ENCODE data around the gene FURIN. TPM values are rescaled to one million over a fixed set of nuclear protein-coding genes. Genes with fewer than 3 reads are reported as not detected.

Gene FURIN
- polyA plus RNA-seq, 3 donors: 6.5 to 47.3 (median 14.3) TPM

GRCh38 chr15:90885432-90886290, 17.3 kb downstream of the FURIN start:
- H3K9ac ChIP-seq (ENCODE audit: insufficient read depth, low read length, poor library complexity, severe bottlenecking): peak overlapping the region; percentile 93
- H3K27me3 ChIP-seq (ENCODE audit: control insufficient read depth in 2 of 2, insufficient read depth in 2 of 2, low read length in 2 of 2): no peaks in the 10 kb centered on the region
- Mint-ChIP-seq H3K27me3 (ENCODE audit: low read depth in 3 of 3) (peaks cover 0 to 1% (median 0%) of the 10 kb centered on the region in 3 donors), H3K4me3 (peak overlapping the region; percentile 93 to 98), H3K4me1 (peaks cover 42% of the 10 kb centered on the region), H3K27ac (peak overlapping the region; percentile 81 to 96 (median 94)), H3K9me3 (no peaks in the 10 kb centered on the region), H3K36me3 (peaks cover 44 to 64% of the 10 kb centered on the region in 2 donors)
- intact Hi-C loops (cut with micrococcal nuclease): loop anchor here (1.0 to 10.0 kb wide), 5 partner anchors 17 to 239 kb away; partner anchors contain the start of genes BLM (in 1 of the 2) and FURIN (in 1 of the 2)
- 1% methylated on average over 15 of the region's 23 CpGs for WGBS (ENCODE audit: insufficient coverage)
- peak overlapping the region; percentile 96 for H3K4me2 ChIP-seq (replicated peaks; ENCODE audit: extremely low read depth, low read length, poor library complexity, severe bottlenecking)
- peaks cover 74% of the 10 kb centered on the region for H4K20me1 ChIP-seq (ENCODE audit: insufficient read depth, low read length)
- H3K4me1 ChIP-seq (ENCODE audit: control insufficient read depth in 1 of 2, insufficient read depth in 2 of 2, low read length in 2 of 2): peaks cover 31 to 56% of the 10 kb centered on the region in 2 donors
- peak; percentile 80 to 88 (median 83) for DNase-seq
- H3K4me3 ChIP-seq (replicated peaks in 1 of 3; ENCODE audit: low read depth in 2 of 3, low read length in 3 of 3): peak overlapping the region; percentile 69 to 99 (median 95)
- H3K27ac ChIP-seq (ENCODE audit: low read depth in 1 of 2, low read length in 2 of 2): peak overlapping the region; percentile 78 to 88
- H3K36me3 ChIP-seq (replicated peaks in 1 of 2; ENCODE audit: control insufficient read depth in 1 of 2, insufficient read depth in 2 of 2, low read length in 2 of 2): peaks cover 61 to 69% of the 10 kb centered on the region in 2 donors
- H2AFZ ChIP-seq (ENCODE audit: insufficient read depth, low read depth, low read length, poor library complexity, severe bottlenecking): peak overlapping the region; percentile 79
- no peaks in the 10 kb centered on the region for H3K9me3 ChIP-seq (replicated peaks in 1 of 2; ENCODE audit: control insufficient read depth in 1 of 2, insufficient read depth in 1 of 2, low read length in 2 of 2)
- TF ChIP-seq CTCF (IDR thresholded peaks at IDR 0.05): peak; percentile 100
- H3K79me2 ChIP-seq (ENCODE audit: insufficient read depth, low read length): peaks cover 87% of the 10 kb centered on the region

- peaks cover 0 to 1% (median 0%) of the 10 kb centered on the region in 3 donors for H3K27me3 Mint-ChIP-seq (ENCODE audit: low read depth in 3 of 3)
- H3K27me3 ChIP-seq (ENCODE audit: control insufficient read depth in 2 of 2, insufficient read depth in 2 of 2, low read length in 2 of 2): no peaks in the 10 kb centered on the region
- peak overlapping the region; percentile 96 for H3K4me2 ChIP-seq (replicated peaks; ENCODE audit: extremely low read depth, low read length, poor library complexity, severe bottlenecking)
- H3K9me3 Mint-ChIP-seq: no peaks in the 10 kb centered on the region
- DNase-seq: no peak
- H3K36me3 Mint-ChIP-seq: peaks cover 38 to 64% of the 10 kb centered on the region in 2 donors
- H3K4me1 ChIP-seq (ENCODE audit: control insufficient read depth in 1 of 2, insufficient read depth in 2 of 2, low read length in 2 of 2): peaks cover 31 to 56% of the 10 kb centered on the region in 2 donors
- intact Hi-C loops (cut with micrococcal nuclease): loop anchor here (1.0 to 10.0 kb wide), 4 partner anchors 171 to 239 kb away; partner anchors contain the start of gene BLM (in 1 of the 2)
- H3K9me3 ChIP-seq (replicated peaks in 1 of 2; ENCODE audit: control insufficient read depth in 1 of 2, insufficient read depth in 1 of 2, low read length in 2 of 2): no peaks in the 10 kb centered on the region
- H2AFZ ChIP-seq (ENCODE audit: insufficient read depth, low read depth, low read length, poor library complexity, severe bottlenecking): no peak overlapping the region
- H3K79me2 ChIP-seq (ENCODE audit: insufficient read depth, low read length): peaks cover 93% of the 10 kb centered on the region
- peaks cover 42% of the 10 kb centered on the region for H3K4me1 Mint-ChIP-seq
- H3K4me3 ChIP-seq (replicated peaks in 1 of 3; ENCODE audit: low read depth in 2 of 3, low read length in 3 of 3): peak overlapping the region in 2 of 3 experiments; percentile 95 to 99
- TF ChIP-seq CTCF (IDR thresholded peaks at IDR 0.05): peak; percentile 60
- peak overlapping the region; percentile 81 to 96 (median 94) for H3K27ac Mint-ChIP-seq
- H4K20me1 ChIP-seq (ENCODE audit: insufficient read depth, low read length): peaks cover 77% of the 10 kb centered on the region
- 20% methylated on average over 1 of the region's 5 CpGs for WGBS (ENCODE audit: insufficient coverage)
- H3K27ac ChIP-seq (ENCODE audit: low read depth in 1 of 2, low read length in 2 of 2): peak overlapping the region; percentile 78 to 88
- peak overlapping the region; percentile 93 to 98 for H3K4me3 Mint-ChIP-seq
- H3K36me3 ChIP-seq (replicated peaks in 1 of 2; ENCODE audit: control insufficient read depth in 1 of 2, insufficient read depth in 2 of 2, low read length in 2 of 2): peaks cover 61 to 69% of the 10 kb centered on the region in 2 donors
- no peak overlapping the region for H3K9ac ChIP-seq (ENCODE audit: insufficient read depth, low read length, poor library complexity, severe bottlenecking)
Observed at GRCh38 chr15:90886291-90886614, 17.9 kb downstream of the FURIN start.
